GM10248 (cell line): ENCODE results near the gene PTOV1.
A peak's percentile ranks its signal among the peaks of the same experiment; 100 is the strongest.

Experiments used
- CTCF ChIA-PET: fragments of 300-600 bp; sonication (Branson Sonifier 250); formaldehyde crosslinking; extraction: SDS; loops from one replicate; lab custom pipeline; 2021; ENCODE audit warnings: antibody characterized with exemption; lab: Yijun Ruan, JAX
- POLR2A ChIA-PET: fragments of 350-650 bp; sonication (Branson Sonifier 250); formaldehyde crosslinking; extraction: SDS; loops from one replicate; lab custom pipeline; 2020; ENCODE audit warnings: antibody characterized with exemption; lab: Yijun Ruan, JAX
- DNase-seq: peaks from one replicate; pipeline ENCODE4 v3.0.0; 2012; ENCODE audit errors: extremely low spot score
- TF ChIP-seq, protein P1 (sequence below): IDR thresholded peaks from 2 replicates; pipeline ENCODE4 v1.5.1; 2012; ENCODE audit warnings: mild to moderate bottlenecking, low read depth; ENCODE audit errors: extremely low read depth, missing control alignments, control extremely low read depth

The PTOV1 gene

GRCh38 chr19:49809160-49809940 lies 41.6 kb upstream of the PTOV1 start:
- CTCF ChIA-PET = interaction anchor here (1.1 to 1.2 kb wide), 2 partner anchors 9 to 25 kb away, joined by 3 read pairs; partner anchors contain the start of gene MED25
- no peak for DNase-seq
- POLR2A ChIA-PET = no interaction called here
- TF ChIP-seq, protein P1, sequence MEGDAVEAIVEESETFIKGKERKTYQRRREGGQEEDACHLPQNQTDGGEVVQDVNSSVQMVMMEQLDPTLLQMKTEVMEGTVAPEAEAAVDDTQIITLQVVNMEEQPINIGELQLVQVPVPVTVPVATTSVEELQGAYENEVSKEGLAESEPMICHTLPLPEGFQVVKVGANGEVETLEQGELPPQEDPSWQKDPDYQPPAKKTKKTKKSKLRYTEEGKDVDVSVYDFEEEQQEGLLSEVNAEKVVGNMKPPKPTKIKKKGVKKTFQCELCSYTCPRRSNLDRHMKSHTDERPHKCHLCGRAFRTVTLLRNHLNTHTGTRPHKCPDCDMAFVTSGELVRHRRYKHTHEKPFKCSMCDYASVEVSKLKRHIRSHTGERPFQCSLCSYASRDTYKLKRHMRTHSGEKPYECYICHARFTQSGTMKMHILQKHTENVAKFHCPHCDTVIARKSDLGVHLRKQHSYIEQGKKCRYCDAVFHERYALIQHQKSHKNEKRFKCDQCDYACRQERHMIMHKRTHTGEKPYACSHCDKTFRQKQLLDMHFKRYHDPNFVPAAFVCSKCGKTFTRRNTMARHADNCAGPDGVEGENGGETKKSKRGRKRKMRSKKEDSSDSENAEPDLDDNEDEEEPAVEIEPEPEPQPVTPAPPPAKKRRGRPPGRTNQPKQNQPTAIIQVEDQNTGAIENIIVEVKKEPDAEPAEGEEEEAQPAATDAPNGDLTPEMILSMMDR = no peak

DNA sequence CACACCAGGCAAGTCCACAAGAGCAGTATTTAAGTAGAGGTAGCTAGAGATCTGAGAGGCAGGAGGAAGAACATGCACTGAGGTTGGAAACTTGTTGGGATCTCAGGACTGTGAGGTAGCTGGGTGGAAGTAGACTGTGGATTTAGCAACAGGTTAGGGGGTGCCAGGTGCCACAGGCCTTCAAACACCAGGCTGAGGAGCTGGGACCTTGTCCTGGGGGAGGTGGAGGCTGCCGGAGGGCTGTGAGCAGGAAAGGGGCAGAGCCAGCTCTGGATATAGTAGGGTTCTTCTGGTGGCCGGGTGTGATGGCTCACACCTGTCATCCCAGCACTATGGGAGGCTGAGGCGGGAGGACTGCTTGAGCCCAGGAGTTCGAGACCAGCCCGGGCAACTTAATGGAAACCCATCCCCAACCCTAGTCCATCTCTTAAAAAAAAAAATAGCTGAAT lies 41.0 kb upstream of the PTOV1 start:
- CTCF ChIA-PET = interaction anchor here (1.0 to 1.2 kb wide), 3 partner anchors 8 to 138 kb away, joined by 3 read pairs; partner anchors contain the start of gene MED25
- DNase-seq = no peak
- TF ChIP-seq, protein P1 = no peak
- POLR2A ChIA-PET = no interaction called here

DNA sequence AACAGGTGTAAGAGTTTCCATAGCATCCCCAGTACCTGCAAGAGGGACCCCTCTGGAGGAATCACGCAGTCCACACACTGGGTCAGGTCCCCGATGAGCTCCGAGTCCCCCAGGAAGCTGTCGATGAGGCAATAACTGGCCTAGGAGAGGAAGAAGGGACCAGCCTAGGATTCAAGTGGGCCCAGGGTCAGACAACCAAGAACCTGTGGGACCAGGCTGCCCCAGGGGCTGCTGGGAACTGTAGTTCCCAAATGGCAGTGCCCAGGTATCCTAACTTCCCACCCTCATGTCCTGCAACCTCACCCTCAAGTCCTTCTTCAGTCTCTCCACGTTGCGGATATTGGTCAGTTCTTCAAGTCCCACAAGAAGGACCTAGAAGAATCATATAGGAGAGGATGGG lies 39.6 kb upstream of the PTOV1 start:
- no peak for DNase-seq
- ChIA-PET POLR2A (no interaction called here), CTCF (no interaction called here)
- TF ChIP-seq, protein P1 = no peak

DNA sequence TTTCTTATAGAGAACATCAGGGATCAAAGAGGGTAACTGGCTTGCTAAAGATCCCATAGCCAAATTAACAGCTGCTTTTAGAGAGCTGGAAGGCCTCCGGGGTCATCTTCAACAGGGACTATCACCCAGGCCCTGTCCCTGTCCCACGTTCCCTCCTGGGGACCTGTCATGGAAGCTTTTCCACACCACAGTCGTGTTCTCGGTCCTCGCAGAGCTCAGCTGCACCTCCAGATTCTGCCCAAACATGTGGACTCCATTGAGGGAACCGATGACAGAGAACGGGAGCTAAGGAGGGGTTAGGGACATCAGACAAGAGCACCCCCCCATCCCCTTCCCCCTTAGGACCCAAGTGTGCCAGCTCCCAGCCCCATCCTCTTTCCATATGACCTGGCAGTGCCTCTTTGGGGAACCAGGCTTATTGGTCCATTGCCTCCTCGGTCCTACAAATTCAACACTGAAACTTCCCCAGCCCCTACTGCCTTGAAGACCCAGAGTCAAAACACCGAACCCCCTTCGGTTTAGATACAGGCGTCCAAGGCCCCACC lies 38.4 kb upstream of the PTOV1 start:
- no peak for DNase-seq
- CTCF ChIA-PET = interaction anchor here (1.0 to 1.6 kb wide), 3 partner anchors 45 to 323 kb away, joined by 3 to 5 read pairs (median 3); partner anchors contain the start of gene AP2A1
- TF ChIP-seq, protein P1 = no peak
- POLR2A ChIA-PET = no interaction called here

- CTCF ChIA-PET = interaction anchor here (0.8 to 1.6 kb wide), 4 partner anchors 46 to 323 kb away, joined by 3 to 5 read pairs (median 3); partner anchors contain the start of genes AKT1S1, AP2A1 and TBC1D17
- DNase-seq = peak; percentile 92
- POLR2A ChIA-PET = interaction anchor here (0.5 to 0.6 kb wide), 2 partner anchors 15 to 508 kb away, joined by 3 to 5 read pairs; no protein-coding TSS in a partner anchor
- TF ChIP-seq, protein P1 = no peak
Observed at GRCh38 chr19:49812997-49813861, 37.7 kb upstream of the PTOV1 start, which contains the start of gene FUZ. Gene FUZ, minus strand, starts transcription at chr19:49813292. Its CDS starts 186 bp downstream, at chr19:49813106.
